IPS-18c (cell line): ENCODE results near the gene UGGT1.

Experiments used
- H3K4me3 ChIP-seq: 2 replicates; pipeline ENCODE4 v1.7.0; 2013; ENCODE audit warnings: low read depth, mild to moderate bottlenecking, low read length, moderate library complexity; ENCODE audit not compliant: insufficient read depth
- H3K9me3 ChIP-seq: one replicate; pipeline ENCODE4 v1.6.1; 2013; ENCODE audit warnings: mild to moderate bottlenecking, low read length, moderate library complexity; ENCODE audit not compliant: control insufficient read depth, insufficient read depth

UGGT1 gene

GRCh38 chr2:128090945-128091725, at the start of gene UGGT1:
UGGT1 (plus strand) TSS chr2:128091200; CDS start chr2:128091358, 158 bp downstream.
- H3K9me3 ChIP-seq, result no peaks in the 10 kb centered on the region
- peak within 1 kb of the TSS; percentile 85 for H3K4me3 ChIP-seq

DNA sequence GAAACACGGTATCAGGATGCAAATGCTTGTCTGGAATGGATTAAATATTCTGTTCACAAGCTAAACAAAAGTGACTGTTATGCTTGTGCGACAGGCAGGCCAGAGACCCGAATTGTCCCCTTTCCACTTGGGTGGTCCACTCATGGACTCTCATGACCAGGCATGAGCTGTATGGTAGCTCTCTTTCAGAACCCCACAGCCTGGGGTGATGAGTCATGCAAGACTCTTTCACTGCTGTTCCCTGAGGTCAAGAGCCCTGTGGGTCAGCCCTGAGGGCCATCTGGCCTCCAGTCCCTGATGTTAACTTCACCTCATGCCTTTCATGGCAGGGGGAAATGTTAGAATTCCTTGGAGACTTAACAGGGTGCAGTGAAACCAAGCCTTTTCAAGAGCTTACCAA, 49.4 kb upstream of the UGGT1 start:
- H3K9me3 ChIP-seq, result peaks cover 11% of the 10 kb centered on the region
- no peak overlapping the region for H3K4me3 ChIP-seq

- H3K4me3 ChIP-seq, result no peak overlapping the region
- peaks cover 11% of the 10 kb centered on the region for H3K9me3 ChIP-seq
Observed at GRCh38 chr2:128043041-128043440, 48.0 kb upstream of the UGGT1 start.

- no peak overlapping the region for H3K4me3 ChIP-seq
Observed at GRCh38 chr2:128053331-128053730, 37.7 kb upstream of the UGGT1 start.

DNA sequence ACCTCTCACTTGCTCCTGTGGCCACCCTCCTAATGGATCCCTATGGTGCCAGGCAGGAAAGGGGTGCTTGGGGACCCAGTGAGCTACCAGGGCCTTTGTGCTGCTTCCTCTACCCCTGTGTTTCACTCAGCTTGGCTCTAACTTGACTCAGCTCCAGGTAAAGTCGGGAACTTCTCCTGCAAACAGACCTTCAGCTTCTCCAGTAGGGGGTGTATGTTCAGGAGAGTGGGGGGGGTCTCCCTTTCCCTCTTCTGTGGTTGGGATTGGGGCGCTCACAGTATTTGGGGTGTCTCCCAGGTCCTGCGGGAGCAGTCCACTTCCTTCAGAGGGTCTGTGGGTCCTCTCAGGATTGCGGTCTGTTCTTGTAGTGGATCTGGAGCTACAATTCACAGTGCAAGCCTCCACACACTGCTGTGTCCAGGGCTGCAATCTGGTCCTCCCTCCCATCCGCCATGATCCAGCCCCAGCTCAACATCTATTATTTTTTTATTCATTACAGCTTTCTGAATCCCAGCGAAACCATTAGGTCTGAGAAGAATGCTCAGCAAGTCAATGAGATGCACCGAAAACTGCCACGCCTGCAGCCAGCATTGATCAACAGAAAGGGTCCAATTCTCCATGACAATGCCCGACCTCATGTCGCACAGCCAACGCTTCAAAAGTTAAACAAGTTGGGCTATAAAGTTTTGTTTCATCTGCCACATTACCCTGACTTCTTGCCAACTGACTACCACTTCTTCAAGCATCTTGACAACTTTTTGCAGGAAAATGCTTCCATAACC, 36.7 kb upstream of the UGGT1 start:
- Histone ChIP-seq H3K4me3 (no peak overlapping the region), H3K9me3 (no peaks in the 10 kb centered on the region)

More at GRCh38 chr2:128053331-128053730, 37.7 kb upstream of the UGGT1 start:
- no peaks in the 10 kb centered on the region for H3K9me3 ChIP-seq

DNA sequence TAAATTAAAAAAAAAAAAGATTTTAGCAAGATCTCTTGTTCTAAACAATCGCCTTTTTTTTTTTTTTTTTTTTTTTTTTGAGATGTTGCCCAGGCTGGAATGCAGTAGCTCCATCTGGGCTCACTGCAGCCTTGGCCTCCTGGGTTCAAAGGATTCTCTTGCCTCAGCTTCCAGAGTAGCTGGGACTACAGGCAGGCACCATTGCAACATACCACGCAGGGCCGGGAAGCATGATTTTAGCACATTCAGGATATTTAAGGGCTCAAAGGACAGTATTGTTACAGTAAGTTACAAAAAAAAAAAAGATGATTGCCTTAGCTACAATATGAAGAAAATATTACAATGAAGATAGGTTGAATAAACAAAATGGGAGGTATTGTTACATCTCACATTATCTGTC, 33.7 kb upstream of the UGGT1 start:
- H3K4me3 ChIP-seq, result no peak overlapping the region
- H3K9me3 ChIP-seq, result no peaks in the 10 kb centered on the region

DNA sequence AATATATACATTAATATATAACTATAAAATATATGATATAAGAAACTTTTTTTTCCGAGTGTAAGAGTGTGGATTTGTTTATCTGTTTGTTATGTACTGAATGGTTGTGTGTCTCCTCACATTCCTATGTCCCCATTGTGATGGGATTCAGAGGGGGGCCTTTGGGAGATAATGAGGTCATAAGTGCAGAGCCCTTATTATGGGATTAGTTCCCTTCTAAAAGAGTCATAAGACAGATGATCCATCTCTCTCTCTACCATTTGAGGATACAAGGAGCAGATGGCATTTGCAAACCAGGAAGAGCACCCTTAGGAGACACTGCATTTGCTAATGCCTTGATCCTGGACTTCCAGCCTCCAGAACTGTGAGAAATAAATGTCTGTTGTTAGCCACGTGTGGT, 32.9 kb upstream of the UGGT1 start:
- Histone ChIP-seq H3K4me3 (no peak overlapping the region), H3K9me3 (no peaks in the 10 kb centered on the region)

DNA sequence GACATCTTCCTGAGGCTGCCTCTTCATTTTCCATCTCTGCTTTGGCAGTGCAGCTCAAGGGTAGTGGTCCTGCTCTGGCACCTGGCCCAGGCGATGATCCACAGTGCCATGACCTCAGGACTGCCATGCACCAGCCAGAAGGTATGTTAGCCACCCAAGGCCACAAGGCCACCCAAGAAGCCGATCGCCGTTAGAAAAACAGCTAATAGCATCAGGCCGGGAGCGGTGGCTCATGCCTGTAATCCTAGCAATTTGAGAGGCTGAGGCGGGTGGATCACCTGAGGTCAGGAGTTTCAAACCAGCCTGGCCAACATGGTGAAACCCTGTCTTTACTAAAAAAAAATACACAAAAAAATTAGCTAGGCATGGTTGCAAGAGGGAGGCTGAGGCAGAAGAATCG, 28.4 kb upstream of the UGGT1 start:
- Histone ChIP-seq H3K9me3 (no peaks in the 10 kb centered on the region), H3K4me3 (no peak overlapping the region)

GRCh38 chr2:128064353-128064752, 26.6 kb upstream of the UGGT1 start:
- no peaks in the 10 kb centered on the region for H3K9me3 ChIP-seq

GRCh38 chr2:128069769-128070168, 21.2 kb upstream of the UGGT1 start:
- Histone ChIP-seq H3K4me3 (no peak overlapping the region), H3K9me3 (no peaks in the 10 kb centered on the region)

More at GRCh38 chr2:128064353-128064752, 26.6 kb upstream of the UGGT1 start:
- no peak overlapping the region for H3K4me3 ChIP-seq

DNA sequence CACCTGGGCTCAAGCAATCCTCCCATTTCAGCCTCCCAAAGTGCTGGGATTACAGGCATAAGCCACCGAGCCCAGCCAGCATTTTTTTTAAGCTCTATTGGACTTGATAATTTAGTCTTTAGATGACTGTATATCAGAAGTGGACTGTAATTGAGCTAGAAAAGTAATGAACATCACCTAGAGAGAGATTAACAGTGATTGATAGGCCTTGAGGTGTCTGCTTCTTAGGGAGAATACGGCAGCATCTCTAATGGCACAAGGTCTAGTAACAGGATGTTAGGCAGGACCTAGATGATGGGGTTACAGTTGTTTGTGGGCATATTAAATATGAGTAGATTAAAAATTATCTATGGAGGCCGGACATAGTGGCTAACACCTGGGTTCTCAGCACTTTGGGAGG, 17.7 kb upstream of the UGGT1 start:
- Histone ChIP-seq H3K4me3 (no peak overlapping the region), H3K9me3 (no peaks in the 10 kb centered on the region)

- H3K4me3 ChIP-seq, result no peak overlapping the region
- H3K9me3 ChIP-seq, result no peaks in the 10 kb centered on the region
Observed at GRCh38 chr2:128076461-128077106, 14.4 kb upstream of the UGGT1 start.

DNA sequence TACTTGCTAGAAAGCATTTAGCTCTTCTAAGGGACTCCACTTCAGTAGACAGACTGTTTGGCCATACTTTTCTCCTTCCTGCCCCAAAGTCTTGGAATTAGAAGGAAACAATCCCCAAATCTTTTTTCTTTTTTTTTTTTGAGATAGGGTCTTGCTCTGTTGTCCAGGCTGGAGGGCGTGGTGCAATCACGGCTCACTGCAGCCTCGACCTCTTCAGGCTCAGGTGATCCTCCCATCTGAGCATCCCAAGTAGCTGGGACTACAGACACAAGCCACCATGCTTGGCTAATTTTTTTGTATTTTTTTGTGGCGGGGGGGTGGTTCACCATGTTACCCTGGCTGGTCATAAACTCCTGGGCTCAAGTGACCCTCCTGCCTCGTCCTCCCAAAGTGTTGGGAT, 6.2 kb upstream of the UGGT1 start:
- no peak overlapping the region for H3K4me3 ChIP-seq
- H3K9me3 ChIP-seq, result no peaks in the 10 kb centered on the region

GRCh38 chr2:128086244-128086643, 4.8 kb upstream of the UGGT1 start:
- Histone ChIP-seq H3K9me3 (no peaks in the 10 kb centered on the region), H3K4me3 (no peak overlapping the region)

- peak overlapping the region; percentile 85 for H3K4me3 ChIP-seq
Observed at GRCh38 chr2:128090575-128090944, 440 bp upstream of the UGGT1 start.

DNA sequence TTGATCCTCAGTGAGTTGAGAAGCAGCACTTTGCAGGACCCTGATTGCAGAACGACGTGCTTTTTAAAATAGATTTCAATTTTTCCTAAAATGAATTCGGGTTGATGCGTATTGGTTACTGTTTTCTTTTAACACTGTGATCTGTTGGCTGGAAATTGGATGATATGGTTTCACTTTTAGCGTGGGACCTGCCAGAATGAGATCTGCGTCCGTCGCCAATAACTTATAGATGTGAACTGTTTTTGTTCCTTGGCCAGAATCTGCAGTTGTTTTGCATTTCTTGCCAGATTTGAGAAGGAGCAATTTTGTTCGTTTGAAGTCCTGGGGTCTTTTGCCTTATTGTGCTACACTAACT, 703 bp downstream of the UGGT1 start:
- Histone ChIP-seq H3K9me3 (no peaks in the 10 kb centered on the region), H3K4me3 (peak overlapping the region; percentile 85)

More at GRCh38 chr2:128090575-128090944, 440 bp upstream of the UGGT1 start:
- no peaks in the 10 kb centered on the region for H3K9me3 ChIP-seq

DNA sequence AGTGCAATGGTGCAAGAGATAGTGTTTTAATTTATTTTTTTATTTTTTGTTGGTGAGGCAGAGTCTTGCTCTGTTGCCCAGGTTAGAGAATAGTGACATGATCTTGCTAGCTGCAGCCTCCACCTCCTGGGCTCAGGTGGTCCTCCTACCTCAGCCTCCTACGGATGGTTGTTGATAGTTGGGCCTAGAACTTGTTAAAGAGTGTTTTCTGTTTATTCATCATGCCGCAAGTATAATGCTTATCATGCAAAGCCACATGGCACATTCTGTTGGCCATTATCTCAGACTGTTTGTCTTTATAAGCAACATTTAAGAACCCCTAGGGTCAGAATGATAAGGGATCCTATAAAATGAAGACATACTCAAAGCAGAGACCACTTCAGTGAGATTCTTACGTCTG, 1.7 kb downstream of the UGGT1 start:
- no peaks in the 10 kb centered on the region for H3K9me3 ChIP-seq
- no peak overlapping the region for H3K4me3 ChIP-seq

- Histone ChIP-seq H3K4me3 (no peak overlapping the region), H3K9me3 (no peaks in the 10 kb centered on the region)
Observed at GRCh38 chr2:128093762-128094161, 2.8 kb downstream of the UGGT1 start.
